Loucy (cell line): ENCODE results near the gene UBL5.

Experiments used
- CTCF ChIP-seq: fragments of 200-600 bp; sonication (generic); conservative IDR thresholded peaks from 2 replicates; pipeline ENCODE4 v1.5.1; 2014; ENCODE audit warnings: mild to moderate bottlenecking, antibody characterized with exemption, low read length
- EZH2phosphoT487 ChIP-seq: fragments of 200-600 bp; IDR thresholded peaks from 2 replicates; pipeline ENCODE4 v1.6.1; 2018; ENCODE audit warnings: antibody characterized with exemption, mild to moderate bottlenecking, moderate library complexity, borderline replicate concordance

GRCh38 chr19:9877780-9878510 is 50.2 kb downstream of the UBL5 start:
- TF ChIP-seq CTCF: no peak
- TF ChIP-seq EZH2phosphoT487: no peak
